OCI-LY7 (cell line): ENCODE measurements around the gene CXCR4. TPM values are rescaled to one million over a fixed set of nuclear protein-coding genes. Genes with fewer than 3 reads are reported as not detected.

ENCODE experiments used
- BruUV-seq: library from RNA; stranded (reverse); fragments of 400-500 nt; replicated peaks from 2 replicates; lab custom pipeline; 2021; lab: Mats Ljungman, UMichigan
- CTCF ChIA-PET: fragments of 300-600 bp; sonication (Branson Sonifier 250); formaldehyde crosslinking; loops from one replicate; lab custom pipeline; 2022; ENCODE audit warnings: antibody characterized with exemption; ENCODE audit not compliant: unreplicated experiment; lab: Charles Lee
- POLR2A ChIA-PET: fragments of 300-600 bp; sonication (Branson Sonifier 250); formaldehyde crosslinking; loops from one replicate; lab custom pipeline; 2022; ENCODE audit warnings: antibody characterized with exemption; lab: Charles Lee
- DNase-seq: peaks from one replicate; pipeline ENCODE4 v3.0.0-alpha.2; 2015; ENCODE audit warnings: low spot score
- H2AFZ ChIP-seq: fragments of 200-600 bp; sonication (generic), shearing (Covaris generic); 2 replicates; pipeline ENCODE4 v1.6.1; 2014; ENCODE audit warnings: mild to moderate bottlenecking, antibody characterized with exemption, low read length, moderate library complexity
- H3K27ac ChIP-seq: fragments of 200-600 bp; sonication (generic); 2 replicates; pipeline ENCODE4 v1.5.1; 2014; ENCODE audit warnings: mixed run types, low read depth, mild to moderate bottlenecking, moderate library complexity, low read length, inconsistent platforms; ENCODE audit not compliant: poor library complexity, severe bottlenecking
- H3K36me3 ChIP-seq: fragments of 200-600 bp; sonication (generic); 2 replicates; pipeline ENCODE4 v1.6.1; 2014; ENCODE audit warnings: mild to moderate bottlenecking, antibody characterized with exemption, low read length, moderate library complexity, mixed read lengths; ENCODE audit not compliant: insufficient read depth
- H3K4me1 ChIP-seq: fragments of 200-600 bp; sonication (generic); 2 replicates; pipeline ENCODE4 v1.5.1; 2014; ENCODE audit warnings: mild to moderate bottlenecking, low read length; ENCODE audit not compliant: insufficient read depth, poor library complexity, severe bottlenecking
- H3K4me2 ChIP-seq: fragments of 200-600 bp; sonication (generic); 2 replicates; pipeline ENCODE4 v1.6.1; 2014; ENCODE audit warnings: mild to moderate bottlenecking, low read length
- H3K4me3 ChIP-seq: fragments of 200-600 bp; sonication (generic); 2 replicates; pipeline ENCODE4 v1.5.1; 2014; ENCODE audit warnings: mild to moderate bottlenecking, low read depth, low read length; ENCODE audit not compliant: poor library complexity, severe bottlenecking
- H3K79me2 ChIP-seq: fragments of 200-600 bp; sonication (generic); 2 replicates; pipeline ENCODE4 v1.6.1; 2016; ENCODE audit warnings: low read depth, mild to moderate bottlenecking, low read length, moderate library complexity, mixed read lengths; ENCODE audit not compliant: insufficient read depth
- H3K9me2 ChIP-seq: fragments of 200-600 bp; sonication (generic); 2 replicates; pipeline ENCODE4 v1.6.1; 2016; ENCODE audit warnings: mild to moderate bottlenecking, low read length, mixed read lengths; ENCODE audit not compliant: insufficient read depth
- H3K9me3 ChIP-seq: fragments of 200-600 bp; sonication (generic); 2 replicates; pipeline ENCODE4 v1.6.1; 2014; ENCODE audit warnings: mild to moderate bottlenecking, mixed run types, low read length, mixed read lengths
- H4K20me1 ChIP-seq: fragments of 200-600 bp; sonication (generic); 2 replicates; pipeline ENCODE4 v1.6.1; 2014; ENCODE audit warnings: mild to moderate bottlenecking, antibody characterized with exemption, low read length, moderate library complexity, mixed read lengths; ENCODE audit not compliant: insufficient read depth
- EZH2phosphoT487 ChIP-seq: fragments of 200-600 bp; sonication (generic); IDR thresholded peaks from 2 replicates; pipeline ENCODE4 v1.6.1; 2018; ENCODE audit warnings: low read depth, borderline replicate concordance, mild to moderate bottlenecking, mixed run types, antibody characterized with exemption, low read length, moderate library complexity, mixed read lengths
- intact Hi-C: fragments of 100-400 bp; cut with micrococcal nuclease; formaldehyde crosslinking; loops from one replicate; pipeline ENCODE4 v1.10.0; 2022; ENCODE audit not compliant: unreplicated experiment
- total RNA-seq, 2 experiments: library from RNA; depleted of rRNA in 1 of 2; stranded (reverse); fragments of >200 nt in 1 of 2; shearing (Covaris generic) in 1 of 2; gene quantifications; 2 replicates each; pipeline ENCODE4 v1.2.3, GENCODE V29; 2014 to 2022
- TF ChIP-seq, protein P1 (sequence below): fragments of 200-600 bp; sonication (generic); conservative IDR thresholded peaks from 2 replicates; pipeline ENCODE4 v1.5.1; 2014; ENCODE audit warnings: mild to moderate bottlenecking, antibody characterized with exemption, low read length, moderate library complexity, mixed read lengths

CXCR4 gene
- total RNA-seq, 2 experiments from 2014 or later = 243 to 432 TPM

DNA sequence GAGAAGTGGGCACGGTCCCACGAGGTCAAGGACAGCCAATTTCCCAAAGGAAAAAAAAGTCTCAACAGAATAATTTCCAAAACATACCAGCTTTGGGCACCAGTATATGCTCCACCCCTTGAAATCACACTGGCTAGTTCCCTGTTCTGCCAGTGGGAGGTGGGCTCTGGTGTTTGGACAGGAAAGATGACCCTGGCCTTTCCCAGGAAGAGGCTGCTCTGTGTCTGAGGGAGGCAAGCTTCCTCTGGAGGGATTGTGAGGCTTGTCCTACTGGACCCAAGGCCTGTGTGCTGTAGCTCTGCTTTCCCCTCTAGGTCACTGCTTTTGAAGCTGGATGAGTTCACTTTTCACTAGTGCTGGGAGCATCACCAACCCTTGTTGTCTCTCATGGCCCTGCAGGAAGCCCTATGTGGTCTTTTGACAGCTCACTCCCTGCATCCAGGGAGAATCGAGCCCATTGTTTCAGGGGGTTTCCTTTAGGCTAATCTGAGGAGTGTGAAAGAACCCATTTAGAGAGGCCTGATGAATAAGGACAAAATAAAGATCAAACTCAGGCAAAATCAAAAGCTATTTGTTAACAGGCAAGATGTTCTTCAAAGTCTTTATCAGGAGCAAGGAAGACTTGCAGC lies 36.3 kb downstream of the CXCR4 start:
- Histone ChIP-seq H3K4me3 (no peak overlapping the region), H4K20me1 (no peaks in the 10 kb centered on the region), H2AFZ (no peak overlapping the region), H3K36me3 (no peaks in the 10 kb centered on the region; the same call in 1 of the 2 replicates), H3K4me2 (no peak overlapping the region), H3K9me3 (no peaks in the 10 kb centered on the region), H3K27ac (no peak overlapping the region), H3K4me1 (peaks cover 4% of the 10 kb centered on the region), H3K9me2 (no peaks in the 10 kb centered on the region), H3K79me2 (no peaks in the 10 kb centered on the region)
- intact Hi-C loops = no loop called here
- CTCF ChIA-PET = no interaction called here
- no peak for TF ChIP-seq EZH2phosphoT487
- TF ChIP-seq, protein P1, sequence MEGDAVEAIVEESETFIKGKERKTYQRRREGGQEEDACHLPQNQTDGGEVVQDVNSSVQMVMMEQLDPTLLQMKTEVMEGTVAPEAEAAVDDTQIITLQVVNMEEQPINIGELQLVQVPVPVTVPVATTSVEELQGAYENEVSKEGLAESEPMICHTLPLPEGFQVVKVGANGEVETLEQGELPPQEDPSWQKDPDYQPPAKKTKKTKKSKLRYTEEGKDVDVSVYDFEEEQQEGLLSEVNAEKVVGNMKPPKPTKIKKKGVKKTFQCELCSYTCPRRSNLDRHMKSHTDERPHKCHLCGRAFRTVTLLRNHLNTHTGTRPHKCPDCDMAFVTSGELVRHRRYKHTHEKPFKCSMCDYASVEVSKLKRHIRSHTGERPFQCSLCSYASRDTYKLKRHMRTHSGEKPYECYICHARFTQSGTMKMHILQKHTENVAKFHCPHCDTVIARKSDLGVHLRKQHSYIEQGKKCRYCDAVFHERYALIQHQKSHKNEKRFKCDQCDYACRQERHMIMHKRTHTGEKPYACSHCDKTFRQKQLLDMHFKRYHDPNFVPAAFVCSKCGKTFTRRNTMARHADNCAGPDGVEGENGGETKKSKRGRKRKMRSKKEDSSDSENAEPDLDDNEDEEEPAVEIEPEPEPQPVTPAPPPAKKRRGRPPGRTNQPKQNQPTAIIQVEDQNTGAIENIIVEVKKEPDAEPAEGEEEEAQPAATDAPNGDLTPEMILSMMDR = no peak
- no TSS peak for BruUV-seq
- no peak for DNase-seq
- POLR2A ChIA-PET = interaction anchor here (0.5 to 3.6 kb wide), 6 partner anchors 11 to 345 kb away, joined by 3 to 17 read pairs (median 3); no protein-coding TSS in a partner anchor

GRCh38 chr2:136080114-136080513 lies 37.8 kb downstream of the CXCR4 start:
- no peak overlapping the region for H2AFZ ChIP-seq
- BruUV-seq = no TSS peak
- no peaks in the 10 kb centered on the region for H4K20me1 ChIP-seq
- ChIA-PET CTCF (no interaction called here), POLR2A (interaction anchor here (0.9 to 3.6 kb wide), 4 partner anchors 12 to 94 kb away, joined by 3 to 17 read pairs (median 3); no protein-coding TSS in a partner anchor)
- no peak overlapping the region for H3K4me3 ChIP-seq
- no peaks in the 10 kb centered on the region for H3K9me3 ChIP-seq
- H3K27ac ChIP-seq = no peak overlapping the region
- intact Hi-C loops = no loop called here
- H3K36me3 ChIP-seq = no peaks in the 10 kb centered on the region; the same call in 1 of the 2 replicates
- no peaks in the 10 kb centered on the region for H3K79me2 ChIP-seq
- TF ChIP-seq EZH2phosphoT487 = no peak
- TF ChIP-seq, protein P1 = no peak
- no peaks in the 10 kb centered on the region for H3K9me2 ChIP-seq
- no peak for DNase-seq
- H3K4me2 ChIP-seq = no peak overlapping the region
- H3K4me1 ChIP-seq = peaks cover 12% of the 10 kb centered on the region

DNA sequence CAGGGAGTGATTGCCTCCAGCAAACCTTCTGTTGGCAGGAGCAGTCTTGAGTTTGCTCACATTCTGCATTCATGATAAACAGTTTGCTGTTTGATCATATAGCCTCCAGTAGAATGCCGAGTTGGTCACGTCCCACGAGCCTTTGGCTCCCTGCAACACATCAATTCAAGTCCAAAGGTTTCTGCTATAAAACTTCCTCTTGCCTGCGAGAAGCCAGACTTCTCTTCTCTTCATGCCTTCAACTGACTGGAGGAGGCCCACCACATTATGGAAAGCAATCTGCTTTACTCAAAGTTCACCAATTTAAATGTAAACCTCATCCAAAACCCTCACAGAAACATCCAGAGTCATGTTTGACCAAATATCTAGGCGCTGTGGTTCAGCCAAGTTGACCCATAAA lies 40.8 kb downstream of the CXCR4 start:
- DNase-seq = no peak
- ChIA-PET POLR2A (no interaction called here), CTCF (interaction anchor here (1.4 kb wide), 1 partner anchor 9 kb away, joined by 3 read pairs; no protein-coding TSS in a partner anchor)
- intact Hi-C loops = no loop called here
- peaks cover 2% of the 10 kb centered on the region; the same call in 1 of the 2 replicates for H3K36me3 ChIP-seq
- BruUV-seq = no TSS peak
- no peak overlapping the region for H3K27ac ChIP-seq
- H3K79me2 ChIP-seq = no peaks in the 10 kb centered on the region
- H3K9me3 ChIP-seq = peaks cover 23% of the 10 kb centered on the region; the same call in 1 of the 2 replicates
- H3K9me2 ChIP-seq = no peaks in the 10 kb centered on the region
- no peak overlapping the region for H3K4me3 ChIP-seq
- peaks cover 40% of the 10 kb centered on the region for H3K4me1 ChIP-seq
- no peaks in the 10 kb centered on the region for H4K20me1 ChIP-seq
- H2AFZ ChIP-seq = no peak overlapping the region
- no peak for TF ChIP-seq EZH2phosphoT487
- TF ChIP-seq, protein P1 = no peak
- no peak overlapping the region for H3K4me2 ChIP-seq
